Measurements from ENCODE around the gene ARL5B. TPM values are rescaled to one million over a fixed set of nuclear protein-coding genes. Genes with fewer than 3 reads are reported as not detected.

The ARL5B gene
- total and polyA plus RNA-seq, 9 of the 15 experiments (the other 6 are each of a cell fraction or from before 2014, with no cell fraction given), result 4.1 to 22.2 (median 15.1) TPM

GRCh38 chr10:18616337-18616736 is 42.9 kb upstream of the ARL5B start:
- no peak for ATAC-seq
- no peak overlapping the region for H3K4me3 ChIP-seq
- ChIA-PET CTCF (ENCODE audit: low intra/inter-chr PET ratio) (no interaction called here), POLR2A (no interaction called here)
- H4K20me1 ChIP-seq (replicated peaks; ENCODE audit: control insufficient read depth, insufficient read depth, low read length), result no peaks in the 10 kb centered on the region
- intact Hi-C loops (cut with micrococcal nuclease), result no loop called here
- FAIRE-seq, result no peak
- no peaks in the 10 kb centered on the region for H3K4me1 ChIP-seq (replicated peaks in 1 of 2; ENCODE audit: control insufficient read depth in 2 of 2, insufficient read depth in 2 of 2, low read length in 2 of 2)
- H3K9ac ChIP-seq (ENCODE audit: insufficient read depth in 1 of 2, low read depth in 2 of 2, low read length in 2 of 2), result no peak overlapping the region; a peak in 1 of 4 replicates
- H3K27ac ChIP-seq (ENCODE audit: extremely low read depth, low read depth, low read length), result no peak overlapping the region
- no peaks in the 10 kb centered on the region for H3K9me1 ChIP-seq (ENCODE audit: control insufficient read depth, insufficient read depth, low read length)
- no peak for DNase-seq (ENCODE audit: extremely low read depth in 1 of 4, low spot score in 3 of 4)
- H3K36me3 ChIP-seq (ENCODE audit: control insufficient read depth, insufficient read depth, low read length), result peaks cover 76% of the 10 kb centered on the region; the same call in 2 of the 3 replicates
- H3K9me3 ChIP-seq (replicated peaks; ENCODE audit: control insufficient read depth, insufficient read depth, low read depth, low read length), result no peaks in the 10 kb centered on the region
- in situ Hi-C loops (cut with MboI), result no loop called here
- BruUV-seq (replicated peaks), result no TSS peak
- no peak for TF ChIP-seq ARID2 (IDR thresholded peaks at IDR 0.05)
- TF ChIP-seq CEBPG (CRISPR knock-in tag; IDR thresholded peaks at IDR 0.05), result no peak
- TF ChIP-seq CEBPG (tag; conservative IDR thresholded peaks at IDR 0.05 in 1 of 2, IDR thresholded peaks at IDR 0.05 in 1 of 2), result 0 out of 4 replicates have a peak, but pooled peaks of 1 of the 2 experiments have one; percentile 37
- no peak overlapping the region for H2AFZ ChIP-seq (ENCODE audit: low read depth, low read length)
- no peaks in the 10 kb centered on the region for H3K79me2 ChIP-seq (ENCODE audit: control insufficient read depth, insufficient read depth, low read length)
- 71% methylated on average over 3 of the region's 3 CpGs for WGBS (ENCODE audit: insufficient coverage, low coverage, missing lambda C conversion rate)
- H3K27me3 ChIP-seq (ENCODE audit: control insufficient read depth in 2 of 2, insufficient read depth in 2 of 2, low read length in 2 of 2), result no peaks in the 10 kb centered on the region
- H3K4me2 ChIP-seq (ENCODE audit: insufficient read depth, low read length), result no peak overlapping the region

GRCh38 chr10:18619016-18619415 is 40.2 kb upstream of the ARL5B start:
- no peaks in the 10 kb centered on the region for H3K9me1 ChIP-seq (ENCODE audit: control insufficient read depth, insufficient read depth, low read length)
- DNase-seq (ENCODE audit: extremely low read depth in 1 of 4, low spot score in 3 of 4), result no peak
- in situ Hi-C loops (cut with MboI) (no loop called here), intact Hi-C loops (cut with micrococcal nuclease) (no loop called here)
- H4K20me1 ChIP-seq (replicated peaks; ENCODE audit: control insufficient read depth, insufficient read depth, low read length), result no peaks in the 10 kb centered on the region
- no peaks in the 10 kb centered on the region for H3K27me3 ChIP-seq (ENCODE audit: control insufficient read depth in 2 of 2, insufficient read depth in 2 of 2, low read length in 2 of 2)
- H3K4me2 ChIP-seq (ENCODE audit: insufficient read depth, low read length), result no peak overlapping the region
- no peak for ATAC-seq
- ChIA-PET POLR2A (no interaction called here), CTCF (ENCODE audit: low intra/inter-chr PET ratio) (no interaction called here)
- no peak overlapping the region for H3K27ac ChIP-seq (ENCODE audit: extremely low read depth, low read depth, low read length)
- WGBS (ENCODE audit: insufficient coverage, low coverage, missing lambda C conversion rate), result 100% methylated on average over 3 of the region's 3 CpGs
- BruUV-seq (replicated peaks), result no TSS peak
- no peak overlapping the region for H2AFZ ChIP-seq (ENCODE audit: low read depth, low read length)
- no peaks in the 10 kb centered on the region for H3K4me1 ChIP-seq (replicated peaks in 1 of 2; ENCODE audit: control insufficient read depth in 2 of 2, insufficient read depth in 2 of 2, low read length in 2 of 2)
- no peaks in the 10 kb centered on the region; the same call in 2 of the 3 replicates for H3K79me2 ChIP-seq (ENCODE audit: control insufficient read depth, insufficient read depth, low read length)
- no peaks in the 10 kb centered on the region for H3K9me3 ChIP-seq (replicated peaks; ENCODE audit: control insufficient read depth, insufficient read depth, low read depth, low read length)
- TF ChIP-seq PTRF (tag; IDR thresholded peaks at IDR 0.05) (no peak), ZNF140 (CRISPR knock-in tag; IDR thresholded peaks at IDR 0.05) (no peak), KLF16 (IDR thresholded peaks at IDR 0.05) (no peak), ZC3H11A (IDR thresholded peaks at IDR 0.05; ENCODE audit: low read depth, low read length) (no peak), BRD9 (IDR thresholded peaks at IDR 0.05; ENCODE audit: low read depth, partially characterized antibody) (no peak), C11orf30 (IDR thresholded peaks at IDR 0.05; ENCODE audit: low read depth) (no peak), ZFX (CRISPR knock-in tag; IDR thresholded peaks at IDR 0.05) (no peak), NR2C1 (IDR thresholded peaks at IDR 0.05) (no peak), NR2C1 (tag; IDR thresholded peaks at IDR 0.05) (no peak), ZNF395 (CRISPR knock-in tag; IDR thresholded peaks at IDR 0.05) (no peak), ZNF384 (IDR thresholded peaks at IDR 0.05; ENCODE audit: low read depth, low read length) (no peak), ARID2 (IDR thresholded peaks at IDR 0.05) (no peak), EP300 (IDR thresholded peaks at IDR 0.05; ENCODE audit: low read length) (no peak), ZNF551 (CRISPR knock-in tag; IDR thresholded peaks at IDR 0.05) (no peak), STAT5A (IDR thresholded peaks at IDR 0.05; ENCODE audit: borderline replicate concordance, low read length) (no peak), POLR2G (IDR thresholded peaks at IDR 0.05; ENCODE audit: low read depth, low read length) (no peak)
- peaks cover 72% of the 10 kb centered on the region; the same call in 2 of the 3 replicates for H3K36me3 ChIP-seq (ENCODE audit: control insufficient read depth, insufficient read depth, low read length)
- H3K9ac ChIP-seq (ENCODE audit: insufficient read depth in 1 of 2, low read depth in 2 of 2, low read length in 2 of 2), result no peak overlapping the region
- H3K4me3 ChIP-seq, result no peak overlapping the region
- no peak for FAIRE-seq
